GM19467 (cell line): Measurements from ENCODE around the gene CELF5.
"Not testable (repeated sequence)": the region's sequence is repeated elsewhere in the genome, so short reads cannot be mapped to it uniquely, and the experiment has no call there.

Experiments
- ATAC-seq: cut with Tn5 transposase; IDR thresholded peaks from one replicate; pipeline ENCODE4 v1.9.1; 2021; ENCODE audit warnings: mild to moderate bottlenecking, moderate library complexity; ENCODE audit not compliant: unreplicated experiment

Gene CELF5

GRCh38 chr19:3288437-3288836 is 64.0 kb downstream of the CELF5 start:
- ATAC-seq: not testable (repeated sequence)

DNA sequence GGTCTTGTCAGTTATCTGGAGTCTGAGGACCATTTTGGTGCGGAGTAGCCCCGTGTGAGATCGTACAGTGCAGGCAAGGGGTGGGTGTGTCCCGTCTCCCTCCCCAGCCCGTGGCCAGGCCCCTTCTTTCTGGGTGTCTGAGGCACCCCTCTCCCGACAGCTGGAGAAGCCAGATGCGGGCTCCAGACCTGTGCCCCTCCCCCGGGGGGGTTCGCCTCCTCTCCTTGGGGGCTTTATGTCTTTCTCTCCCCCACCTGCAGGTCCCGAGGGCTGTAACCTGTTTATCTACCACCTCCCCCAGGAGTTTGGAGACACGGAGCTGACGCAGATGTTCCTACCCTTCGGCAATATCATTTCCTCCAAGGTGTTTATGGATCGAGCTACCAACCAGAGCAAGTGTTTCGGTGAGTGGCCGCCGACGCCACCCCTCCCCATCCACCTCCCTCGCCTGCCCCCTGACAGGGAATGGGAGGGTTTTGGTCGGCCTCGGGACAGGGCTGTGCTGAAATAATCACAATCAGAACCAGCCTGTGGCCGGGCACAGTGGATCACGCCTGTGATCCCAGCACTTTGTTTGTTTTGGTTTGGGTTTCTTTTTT is 65.6 kb downstream of the CELF5 start:
- ATAC-seq: no peak

DNA sequence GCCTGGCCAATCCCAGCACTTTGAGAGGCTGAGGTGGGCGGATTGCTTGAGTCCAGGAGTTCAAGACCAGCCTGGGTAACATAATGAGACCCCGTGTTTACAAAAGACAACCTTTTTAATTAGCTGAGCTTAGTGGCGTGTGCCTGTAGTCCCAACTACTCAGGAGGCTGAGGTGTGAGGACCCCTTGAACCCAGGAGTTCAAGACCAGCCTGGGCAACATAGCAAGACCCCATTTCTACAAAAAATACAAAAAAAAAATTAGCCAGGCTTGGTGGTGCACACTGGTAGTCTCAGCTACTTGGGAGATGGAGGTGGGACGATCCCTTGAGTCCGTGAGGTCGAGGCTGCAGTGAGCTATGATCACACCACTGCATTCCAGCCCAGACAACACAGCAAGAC is 66.4 kb downstream of the CELF5 start:
- ATAC-seq: not testable (repeated sequence)

DNA sequence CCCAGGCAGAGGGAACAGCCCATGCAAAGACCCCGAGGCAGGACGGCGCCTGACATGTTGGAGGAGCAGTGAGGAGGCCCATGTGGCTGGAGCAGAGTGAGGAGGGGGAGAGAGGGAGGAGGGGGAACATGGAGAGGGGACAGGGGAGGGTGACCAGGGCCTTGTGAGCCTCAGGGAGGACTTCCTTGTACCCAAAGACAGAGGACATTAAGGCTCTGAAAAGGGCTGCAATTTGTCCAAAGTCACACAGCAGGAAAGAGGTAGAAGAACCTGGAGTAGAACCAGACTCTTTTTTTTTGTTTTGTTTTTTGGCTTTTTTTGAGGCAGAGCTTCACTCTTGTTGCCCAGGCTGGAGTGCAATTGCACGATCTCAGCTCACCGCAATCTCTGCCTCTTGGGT is 67.2 kb downstream of the CELF5 start:
- ATAC-seq: no peak

DNA sequence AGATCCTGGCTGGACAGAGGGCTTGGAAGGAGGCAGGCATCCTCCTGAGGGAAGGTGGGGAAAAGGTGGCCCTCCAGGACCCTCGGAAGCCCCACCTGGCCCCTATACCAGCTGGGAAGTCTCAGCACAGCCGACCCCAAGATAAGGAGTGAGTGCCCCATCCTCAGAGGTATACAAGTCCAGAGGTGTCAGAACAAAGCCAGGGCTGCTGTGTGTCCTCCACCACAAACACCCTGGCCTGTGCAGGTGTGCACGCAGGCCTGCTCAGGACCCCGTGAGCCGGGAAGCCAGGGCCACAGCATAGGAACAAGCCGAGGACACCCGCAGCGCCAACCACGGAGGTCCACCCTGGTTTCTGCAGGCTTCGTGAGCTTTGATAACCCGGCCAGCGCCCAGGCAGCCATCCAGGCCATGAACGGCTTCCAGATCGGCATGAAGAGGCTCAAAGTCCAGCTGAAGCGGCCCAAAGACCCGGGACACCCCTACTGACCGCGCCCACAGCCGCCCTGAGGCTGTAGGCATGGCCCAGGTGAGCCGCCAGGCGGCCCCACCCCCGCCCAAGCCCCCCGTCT is 68.6 kb downstream of the CELF5 start:
- ATAC-seq: no peak

DNA sequence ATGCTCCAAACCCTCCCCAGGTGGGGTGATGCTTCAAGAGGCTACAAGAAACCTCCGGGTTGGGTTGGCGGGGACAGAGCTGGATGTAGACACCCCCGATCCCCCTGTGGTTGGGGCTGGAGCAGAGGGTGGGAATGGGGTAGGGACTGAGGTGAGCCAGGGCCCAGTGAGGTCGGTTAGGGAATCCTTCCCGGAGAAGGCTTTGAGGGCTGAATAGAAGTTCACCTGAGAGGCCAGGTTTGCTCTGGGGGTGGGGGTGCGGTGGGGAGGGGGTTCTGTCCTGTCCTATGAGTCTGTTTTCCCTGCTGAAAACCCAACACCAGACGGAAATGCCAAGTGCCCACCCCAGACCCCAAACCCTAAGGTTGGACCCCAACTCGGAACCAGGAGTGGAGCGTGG is 69.1 kb downstream of the CELF5 start:
- no peak for ATAC-seq

GRCh38 chr19:3294080-3294850 is 69.8 kb downstream of the CELF5 start:
- no peak for ATAC-seq

GRCh38 chr19:3295581-3295980 is 71.1 kb downstream of the CELF5 start:
- ATAC-seq: no peak

- ATAC-seq: no peak
Measured at GRCh38 chr19:3296034-3296433, 71.6 kb downstream of the CELF5 start.

DNA sequence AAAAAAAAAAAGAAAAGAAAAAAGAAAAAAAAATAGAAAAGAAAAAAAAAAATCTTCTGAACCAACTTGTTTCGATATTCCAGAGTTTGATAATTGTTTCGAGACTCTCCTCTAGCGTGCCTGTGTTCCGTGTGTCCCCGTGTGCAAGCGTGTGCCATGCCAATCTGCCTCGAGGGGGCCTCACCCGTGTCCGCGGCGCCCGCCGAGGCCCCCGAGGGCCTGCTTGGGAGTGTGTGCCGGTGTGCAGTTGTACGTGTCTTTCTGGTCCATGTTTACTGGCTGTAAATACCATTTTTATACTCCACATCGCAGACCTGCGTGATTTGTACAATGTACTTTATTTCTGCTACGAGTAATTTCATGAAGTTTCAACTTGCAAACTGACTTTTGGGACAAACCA is 72.0 kb downstream of the CELF5 start:
- no peak for ATAC-seq

GRCh38 chr19:3298853-3299449 is 74.5 kb downstream of the CELF5 start:
- no peak for ATAC-seq

DNA sequence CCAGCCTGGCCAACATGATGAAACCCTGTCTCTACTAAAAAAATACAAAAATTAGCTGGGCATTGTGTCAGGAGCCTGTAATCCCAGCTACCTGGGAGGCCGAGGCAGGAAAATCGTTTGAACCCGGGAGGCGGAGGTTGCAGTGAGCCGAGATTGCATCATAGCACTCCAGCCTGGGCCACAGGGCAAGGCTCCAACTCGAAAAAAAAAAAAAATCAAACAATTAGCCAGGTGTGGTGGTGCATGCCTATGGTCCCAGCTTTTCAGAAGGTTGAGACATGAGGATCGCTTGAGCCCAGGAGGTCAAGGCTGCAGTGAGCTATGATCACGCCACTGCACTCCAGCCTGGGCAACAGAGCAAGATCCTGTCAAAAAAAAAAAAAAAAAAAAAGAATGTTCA is 76.1 kb downstream of the CELF5 start:
- not testable (repeated sequence) for ATAC-seq

GRCh38 chr19:3302755-3303154 is 78.3 kb downstream of the CELF5 start:
- no peak for ATAC-seq

- no peak for ATAC-seq
Measured at GRCh38 chr19:3304871-3305423, 80.5 kb downstream of the CELF5 start.

GRCh38 chr19:3309724-3310123 is 85.3 kb downstream of the CELF5 start:
- no peak for ATAC-seq

GRCh38 chr19:3310280-3310679 is 85.8 kb downstream of the CELF5 start:
- ATAC-seq: no peak

- ATAC-seq: no peak
Measured at GRCh38 chr19:3310711-3311110, 86.2 kb downstream of the CELF5 start.

GRCh38 chr19:3313199-3313575 is 88.7 kb downstream of the CELF5 start:
- no peak for ATAC-seq

DNA sequence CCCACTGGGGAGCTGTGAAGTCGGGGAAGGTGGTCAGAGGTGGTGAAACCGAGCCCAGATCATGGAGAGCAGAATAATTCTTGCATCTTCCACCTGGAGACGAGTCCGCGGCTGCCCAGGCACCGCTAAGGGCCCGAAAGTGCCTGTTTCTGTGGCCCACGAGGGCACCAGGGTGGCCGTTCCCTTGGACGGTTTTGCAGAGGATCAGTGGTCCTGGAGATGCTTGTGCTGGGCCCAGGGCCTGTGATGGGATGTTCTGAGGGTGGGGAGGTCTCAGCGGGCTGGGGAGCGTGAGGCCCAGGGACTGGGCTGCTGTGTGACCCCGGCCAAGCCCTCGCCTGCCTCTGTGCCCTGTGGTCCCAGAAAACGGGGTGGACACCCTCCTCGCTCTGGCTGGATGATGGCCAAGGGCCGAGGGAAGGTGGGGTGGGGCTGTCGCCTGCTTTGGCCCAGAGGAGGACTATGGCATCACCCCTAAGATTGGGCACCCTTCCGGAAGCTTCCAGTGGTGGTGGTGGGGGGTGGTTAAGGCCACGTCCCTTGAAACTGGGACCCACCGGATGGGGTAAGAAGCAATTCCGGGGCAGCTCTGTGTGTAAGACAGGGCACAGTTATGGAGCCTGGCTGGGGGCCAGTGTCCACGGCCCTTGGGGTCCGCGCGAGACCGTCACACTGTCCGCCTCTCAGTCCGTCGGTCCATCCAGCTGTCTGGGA is 90.7 kb downstream of the CELF5 start:
- no peak for ATAC-seq

- no peak for ATAC-seq
Measured at GRCh38 chr19:3315676-3315973, 91.2 kb downstream of the CELF5 start.

GRCh38 chr19:3316132-3316648 is 91.7 kb downstream of the CELF5 start:
- ATAC-seq: no peak
